Thyroid gland (tissue), 4 donors: ENCODE results near the gene PHF21A. TPM values are rescaled to one million over a fixed set of nuclear protein-coding genes. Genes with fewer than 3 reads are reported as not detected.

Source experiments
- DNase-seq, 2 donors: peaks; one replicate each; pipeline ENCODE4 v3.0.0-alpha.2; 2019
- H3K27ac ChIP-seq, 3 donors: fragments of 200-600 bp; sonication (generic); 1 replicate in 2 of 3; 2 replicates in 1 of 3; pipeline ENCODE4 v1.5.1; 2016 to 2019; ENCODE audit warnings: mild to moderate bottlenecking in 1 of 3, moderate library complexity in 1 of 3
- H3K27me3 ChIP-seq: fragments of 200-600 bp; sonication (generic); one replicate; pipeline ENCODE4 v1.5.1; 2019
- H3K36me3 ChIP-seq, 2 donors: fragments of 200-600 bp; sonication (generic); one replicate each; pipeline ENCODE4 v1.5.1; 2016 to 2019
- H3K4me1 ChIP-seq, 2 donors: fragments of 200-600 bp; sonication (generic); one replicate each; pipeline ENCODE4 v1.5.1; 2017 to 2019
- H3K4me3 ChIP-seq, 3 donors: fragments of 200-600 bp; sonication (generic); replicated peaks in 1 of 3; 1 replicate in 2 of 3; 2 replicates in 1 of 3; pipeline ENCODE4 v1.5.1; 2016; ENCODE audit warnings: mild to moderate bottlenecking in 1 of 3
- H3K9me3 ChIP-seq: fragments of 200-600 bp; sonication (generic); one replicate; pipeline ENCODE4 v1.5.1; 2017
- POLR2A ChIP-seq, 2 donors: fragments of 450-650 bp; IDR thresholded peaks; one replicate each; pipeline ENCODE4 v1.6.1; 2017; ENCODE audit warnings: antibody characterized with exemption in 2 of 2, mild to moderate bottlenecking in 2 of 2, moderate library complexity in 1 of 2
- WGBS, 2 donors: methylation state at CpG; one replicate each; pipeline ENCODE4 v1.1.5; 2017; 5-methylcytosine and 5-hydroxymethylcytosine counted together
- intact Hi-C: fragments of 100-400 bp; cut with DNase I; formaldehyde crosslinking; loops from one replicate; pipeline ENCODE4 v1.15.1; 2023
- total RNA-seq, 4 donors: library from RNA; depleted of rRNA; stranded (reverse); fragments of >200 nt; gene quantifications; one replicate each; pipeline ENCODE4 v1.2.3, GENCODE V29; 2016
- TF ChIP-seq, protein P1 (sequence below), 6 experiments: fragments of 200-600 bp in 3 of 6; fragments of 450-650 bp in 3 of 6; sonication (generic) in 3 of 6; IDR thresholded peaks; one replicate each; pipeline ENCODE4 v1.5.1; 2016 to 2019; ENCODE audit warnings: antibody characterized with exemption in 6 of 6, mild to moderate bottlenecking in 2 of 6, inconsistent platforms in 1 of 6, moderate library complexity in 1 of 6

PHF21A gene
- total RNA-seq = 10 to 100 TPM; 26.2 to 95.7 (median 64.0) TPM

DNA sequence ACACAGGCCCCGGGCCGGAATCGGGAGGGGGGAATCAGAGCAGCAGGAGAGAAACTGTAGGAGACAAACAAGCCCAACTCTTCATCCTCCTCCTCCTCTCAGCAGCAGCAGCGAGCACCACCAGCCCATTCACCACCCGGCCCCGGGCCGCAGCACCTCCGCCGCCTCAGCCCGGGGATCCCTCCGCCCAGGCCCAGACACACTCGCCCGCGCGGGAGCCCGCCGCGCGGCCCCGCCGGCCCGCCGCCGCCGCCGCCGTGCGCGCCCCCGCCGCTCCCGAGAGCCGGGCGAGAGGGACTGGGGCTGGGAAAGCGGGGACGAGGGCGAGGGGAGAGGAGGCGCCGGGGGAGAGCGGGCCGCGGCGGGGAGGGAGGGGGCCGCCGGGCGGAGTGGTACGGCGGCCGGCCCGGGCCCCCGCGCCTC is at the start of gene PHF21A:
PHF21A (minus strand) TSS at position 154 of the 423 bp plus-strand sequence. CDS start 37,235 bp downstream, outside the sequence.
- intact Hi-C loops = loop anchor here (10.0 kb wide), 1 partner anchor 157 kb away; no protein-coding TSS in a partner anchor
- 0 to 2% methylated on average over 3 to 6 of the region's 52 CpGs for WGBS, 2 donors
- peak within 1 kb of the TSS in 2 of 3 donors; percentile 67 to 87 for H3K4me3 ChIP-seq
- H3K4me1 ChIP-seq = peaks cover 24 to 26% of the 10 kb centered on the region in 2 donors
- DNase-seq = peak; percentile 89 to 90
- no peaks in the 10 kb centered on the region for H3K36me3 ChIP-seq
- peak in 1 of 2 donors; percentile 63 for TF ChIP-seq POLR2A (IDR thresholded peaks at IDR 0.05)
- TF ChIP-seq, protein P1, sequence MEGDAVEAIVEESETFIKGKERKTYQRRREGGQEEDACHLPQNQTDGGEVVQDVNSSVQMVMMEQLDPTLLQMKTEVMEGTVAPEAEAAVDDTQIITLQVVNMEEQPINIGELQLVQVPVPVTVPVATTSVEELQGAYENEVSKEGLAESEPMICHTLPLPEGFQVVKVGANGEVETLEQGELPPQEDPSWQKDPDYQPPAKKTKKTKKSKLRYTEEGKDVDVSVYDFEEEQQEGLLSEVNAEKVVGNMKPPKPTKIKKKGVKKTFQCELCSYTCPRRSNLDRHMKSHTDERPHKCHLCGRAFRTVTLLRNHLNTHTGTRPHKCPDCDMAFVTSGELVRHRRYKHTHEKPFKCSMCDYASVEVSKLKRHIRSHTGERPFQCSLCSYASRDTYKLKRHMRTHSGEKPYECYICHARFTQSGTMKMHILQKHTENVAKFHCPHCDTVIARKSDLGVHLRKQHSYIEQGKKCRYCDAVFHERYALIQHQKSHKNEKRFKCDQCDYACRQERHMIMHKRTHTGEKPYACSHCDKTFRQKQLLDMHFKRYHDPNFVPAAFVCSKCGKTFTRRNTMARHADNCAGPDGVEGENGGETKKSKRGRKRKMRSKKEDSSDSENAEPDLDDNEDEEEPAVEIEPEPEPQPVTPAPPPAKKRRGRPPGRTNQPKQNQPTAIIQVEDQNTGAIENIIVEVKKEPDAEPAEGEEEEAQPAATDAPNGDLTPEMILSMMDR (IDR thresholded peaks at IDR 0.05) = no peak
- no peaks in the 10 kb centered on the region for H3K9me3 ChIP-seq
- H3K27ac ChIP-seq = peak within 1 kb of the TSS; percentile 90 to 98 (median 96)
- H3K27me3 ChIP-seq = no peaks in the 10 kb centered on the region

DNA sequence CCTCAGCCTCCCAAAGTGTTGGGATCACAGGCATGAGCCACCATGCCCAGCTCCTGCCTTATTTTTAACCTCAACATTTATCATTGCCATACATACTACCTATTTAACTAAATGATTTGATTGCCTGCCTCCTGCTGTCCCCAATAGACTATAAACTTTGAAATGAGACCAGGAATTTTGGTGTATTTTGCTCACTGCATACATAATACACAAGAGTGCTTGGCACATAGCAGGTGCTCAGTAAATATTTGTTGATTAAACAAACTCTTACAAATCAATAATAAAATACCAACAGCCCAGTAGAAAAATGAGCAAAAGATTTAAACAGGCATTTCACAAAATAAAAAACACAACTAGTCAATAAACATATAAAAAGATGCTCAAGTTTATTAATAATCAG is 49.5 kb upstream of the PHF21A start:
- Histone ChIP-seq H3K27me3 (no peaks in the 10 kb centered on the region), H3K4me3 (no peak overlapping the region), H3K27ac (no peak overlapping the region), H3K9me3 (no peaks in the 10 kb centered on the region), H3K4me1 (no peaks in the 10 kb centered on the region), H3K36me3 (no peaks in the 10 kb centered on the region)
- TF ChIP-seq POLR2A (IDR thresholded peaks at IDR 0.05) = no peak
- TF ChIP-seq, protein P1 (IDR thresholded peaks at IDR 0.05) = no peak
- intact Hi-C loops = no loop called here
- no peak for DNase-seq

DNA sequence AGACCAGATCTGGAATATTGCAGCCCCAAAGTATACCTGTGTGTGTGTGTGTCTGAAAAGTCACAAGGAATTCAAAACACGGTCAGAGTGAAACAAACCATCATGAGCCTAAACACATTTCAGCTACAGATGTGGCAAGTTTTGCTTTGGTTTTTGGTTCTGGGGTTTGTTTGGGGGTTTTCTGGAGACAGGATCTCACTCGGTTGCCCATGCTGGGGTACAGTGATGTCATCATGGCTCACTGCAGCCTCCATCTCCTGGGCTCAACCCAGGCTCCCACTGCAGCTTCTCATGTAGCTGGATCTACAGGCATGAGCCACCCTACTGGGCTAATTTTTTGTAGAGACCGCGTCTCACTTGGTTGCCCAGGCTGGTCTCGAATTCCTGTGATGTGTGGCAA is 41.4 kb upstream of the PHF21A start:
- intact Hi-C loops = no loop called here
- H3K4me1 ChIP-seq = no peaks in the 10 kb centered on the region
- no peak overlapping the region for H3K27ac ChIP-seq
- no peaks in the 10 kb centered on the region for H3K36me3 ChIP-seq
- TF ChIP-seq, protein P1 (IDR thresholded peaks at IDR 0.05) = no peak
- TF ChIP-seq POLR2A (IDR thresholded peaks at IDR 0.05) = no peak
- no peak for DNase-seq
- no peaks in the 10 kb centered on the region for H3K27me3 ChIP-seq
- no peak overlapping the region for H3K4me3 ChIP-seq
- H3K9me3 ChIP-seq = no peaks in the 10 kb centered on the region
- WGBS, 2 donors = 65 to 70% methylated on average over 4 to 5 of the region's 5 CpGs

DNA sequence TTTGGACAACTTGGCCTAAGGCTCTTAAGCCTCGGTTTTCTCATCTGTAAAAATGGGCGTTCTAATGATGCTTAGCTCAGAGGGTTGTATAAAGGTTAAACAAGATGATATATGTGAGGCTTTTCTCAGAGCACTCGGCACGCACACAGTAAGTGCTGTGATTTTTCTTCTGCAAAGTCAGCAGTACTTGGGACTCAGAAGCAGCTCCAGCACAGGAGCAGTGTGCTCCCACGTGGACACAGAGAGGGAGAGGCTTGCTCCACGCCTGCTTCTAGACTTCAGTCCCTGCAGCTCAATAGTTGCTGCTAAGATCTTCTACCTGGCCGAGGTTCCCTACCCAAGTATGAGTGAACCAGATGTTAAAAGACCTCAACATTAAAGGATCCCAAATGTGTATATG is 39.9 kb upstream of the PHF21A start:
- Histone ChIP-seq H3K27me3 (no peaks in the 10 kb centered on the region), H3K9me3 (no peaks in the 10 kb centered on the region), H3K27ac (no peak overlapping the region), H3K4me1 (no peaks in the 10 kb centered on the region), H3K4me3 (no peak overlapping the region), H3K36me3 (no peaks in the 10 kb centered on the region)
- TF ChIP-seq, protein P1 (IDR thresholded peaks at IDR 0.05) = no peak
- intact Hi-C loops = no loop called here
- DNase-seq = no peak
- 81 to 85% methylated on average over 7 of the region's 7 CpGs for WGBS, 2 donors

DNA sequence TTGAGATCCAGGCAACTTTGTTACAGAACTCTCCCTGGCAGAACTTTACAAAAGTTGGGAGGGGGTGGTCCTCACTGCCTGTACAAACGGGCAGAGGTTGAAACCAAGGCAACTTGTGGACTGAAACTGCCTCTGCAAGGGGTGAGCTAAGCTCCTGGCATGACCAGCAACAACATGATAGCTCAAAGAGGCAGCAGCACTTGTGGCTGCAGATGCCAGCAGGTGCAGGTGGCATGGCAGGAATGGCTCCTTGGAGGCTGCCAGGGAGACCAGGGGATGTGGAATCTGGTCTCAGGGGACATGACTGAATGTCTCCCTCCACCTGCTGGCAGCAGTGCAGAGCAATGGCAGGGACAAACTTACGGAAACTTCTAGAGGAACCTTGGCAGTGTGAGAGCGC is 38.8 kb upstream of the PHF21A start:
- TF ChIP-seq, protein P1 (IDR thresholded peaks at IDR 0.05) = no peak
- TF ChIP-seq POLR2A (IDR thresholded peaks at IDR 0.05) = no peak
- intact Hi-C loops = no loop called here
- no peaks in the 10 kb centered on the region for H3K9me3 ChIP-seq
- no peak overlapping the region for H3K27ac ChIP-seq
- no peaks in the 10 kb centered on the region for H3K27me3 ChIP-seq
- 52 to 56% methylated on average over 3 of the region's 3 CpGs for WGBS, 2 donors
- H3K36me3 ChIP-seq = no peaks in the 10 kb centered on the region
- no peaks in the 10 kb centered on the region for H3K4me1 ChIP-seq
- H3K4me3 ChIP-seq = no peak overlapping the region
- peak in 1 of 2 donors; percentile 5 for DNase-seq
